Prostate gland (tissue), 2 donors: ENCODE measurements around the gene KLF13. TPM values are rescaled to one million over a fixed set of nuclear protein-coding genes. Genes with fewer than 3 reads are reported as not detected.
"Not testable (repeated sequence)": the region's sequence is repeated elsewhere in the genome, so short reads cannot be mapped to it uniquely, and the experiment has no call there.

ENCODE experiments used
- DNase-seq: peaks from one replicate; pipeline ENCODE4 v3.0.0-alpha.2; 2019; ENCODE audit warnings: low spot score
- H3K27ac ChIP-seq, 2 donors: fragments of 200-600 bp; sonication (generic); 2 replicates each; pipeline ENCODE4 v1.5.1; 2017 to 2019
- H3K27me3 ChIP-seq: fragments of 200-600 bp; sonication (generic); replicated peaks from 2 replicates; pipeline ENCODE4 v1.5.1; 2019; ENCODE audit not compliant: insufficient read depth
- H3K36me3 ChIP-seq, 2 donors: fragments of 200-600 bp; sonication (generic); 1 replicate in 1 of 2; 2 replicates in 1 of 2; pipeline versions ENCODE4 v1.5.1 to v1.8.1; 2017 to 2019
- H3K4me1 ChIP-seq: fragments of 200-600 bp; sonication (generic); replicated peaks from 2 replicates; pipeline ENCODE4 v1.5.1; 2019
- H3K4me3 ChIP-seq, 2 donors: fragments of 200-600 bp; sonication (generic); 2 replicates each; pipeline ENCODE4 v1.5.1; 2017 to 2019
- H3K9me3 ChIP-seq: fragments of 200-600 bp; sonication (generic); 2 replicates; pipeline ENCODE4 v1.5.1; 2017
- CTCF ChIP-seq, 4 experiments: fragments of 200-600 bp in 2 of 4; fragments of 450-650 bp in 2 of 4; sonication (generic) in 2 of 4; IDR thresholded peaks; 1 replicate in 3 of 4; 2 replicates in 1 of 4; pipeline ENCODE4 v1.5.1; 2016 to 2019; ENCODE audit warnings: antibody characterized with exemption in 4 of 4, mild to moderate bottlenecking in 2 of 4, moderate library complexity in 2 of 4
- POLR2A ChIP-seq: fragments of 450-650 bp; IDR thresholded peaks from one replicate; pipeline ENCODE4 v1.6.1; 2016; ENCODE audit warnings: antibody characterized with exemption, mild to moderate bottlenecking
- POLR2AphosphoS5 ChIP-seq: sonication (generic); formaldehyde crosslinking; IDR thresholded peaks from one replicate; pipeline ENCODE4 v1.6.1; 2017; ENCODE audit warnings: antibody characterized with exemption
- WGBS: methylation state at CpG from one replicate; pipeline ENCODE4 v1.1.5; 2018; 5-methylcytosine and 5-hydroxymethylcytosine counted together
- intact Hi-C: fragments of 100-400 bp; cut with DNase I; formaldehyde crosslinking; loops from one replicate; pipeline ENCODE4 v1.14.2; 2022
- total RNA-seq, 2 donors: library from RNA; depleted of rRNA; stranded (reverse); fragments of >200 nt; gene quantifications; one replicate each; pipeline ENCODE4 v1.1.0, GENCODE V29; 2016

KLF13 gene
- total RNA-seq, 2 donors from 2014 or later: 16.6 to 56.5 TPM

- DNase-seq: no peak
- H3K36me3 ChIP-seq: no peaks in the 10 kb centered on the region
- WGBS: 26% methylated on average over 14 of the region's 14 CpGs
- H3K27me3 ChIP-seq: no peaks in the 10 kb centered on the region
- TF ChIP-seq CTCF (IDR thresholded peaks at IDR 0.05) (no peak), POLR2A (no peak), POLR2AphosphoS5 (peak; percentile 76)
- H3K9me3 ChIP-seq: no peaks in the 10 kb centered on the region
- H3K27ac ChIP-seq: peak overlapping the region; percentile 75 to 76
- peaks cover 21% of the 10 kb centered on the region for H3K4me1 ChIP-seq
- H3K4me3 ChIP-seq: no peak overlapping the region
- intact Hi-C loops: no loop called here
Measured at GRCh38 chr15:31352911-31353811, 26.5 kb downstream of the KLF13 start.

DNA sequence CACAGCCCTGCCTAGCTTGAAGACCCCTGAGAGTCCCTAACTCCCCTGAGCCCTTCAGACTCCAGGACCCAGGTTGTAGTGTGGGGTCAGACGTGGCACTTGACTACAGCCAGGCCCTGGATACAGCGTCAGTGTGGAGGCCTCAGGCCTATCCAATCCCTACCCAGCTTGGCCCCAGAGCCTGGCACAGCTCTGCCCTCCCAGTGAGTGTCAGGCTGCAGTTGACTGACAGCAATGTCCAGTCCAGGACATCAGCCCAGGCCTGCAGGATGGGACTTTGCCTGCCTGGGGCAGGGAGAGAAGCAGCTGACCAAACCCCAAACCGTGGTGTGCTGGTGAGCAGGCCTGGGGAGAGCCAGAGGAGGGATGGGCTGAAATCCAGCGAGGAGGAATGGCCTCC is 27.3 kb downstream of the KLF13 start:
- TF ChIP-seq CTCF (IDR thresholded peaks at IDR 0.05) (no peak), POLR2AphosphoS5 (no peak)
- DNase-seq: no peak
- intact Hi-C loops: no loop called here
- Histone ChIP-seq H3K27ac (peak overlapping the region; percentile 75 to 76), H3K36me3 (no peaks in the 10 kb centered on the region), H3K27me3 (no peaks in the 10 kb centered on the region), H3K4me3 (no peak overlapping the region), H3K4me1 (peaks cover 21% of the 10 kb centered on the region), H3K9me3 (no peaks in the 10 kb centered on the region)
- WGBS: 33% methylated on average over 4 of the region's 4 CpGs

DNA sequence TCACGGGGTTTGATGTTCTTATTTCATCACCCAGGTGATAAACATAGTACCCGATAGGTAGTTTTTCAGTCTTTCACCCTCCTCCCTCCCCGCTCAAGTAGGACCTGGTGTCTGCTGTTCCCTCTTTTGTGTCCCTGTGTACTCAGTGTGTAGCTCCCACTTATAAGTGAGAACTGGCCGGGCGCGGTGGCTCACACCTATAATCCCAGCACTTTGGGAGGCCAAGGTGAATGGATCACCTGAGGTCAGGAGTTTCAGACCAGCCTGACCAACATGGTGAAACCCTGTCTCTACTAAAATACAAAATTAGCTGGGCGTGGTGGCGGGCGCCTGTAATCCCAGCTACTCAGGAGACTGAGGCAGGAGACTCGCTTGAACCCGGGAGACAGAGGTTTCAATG is 29.5 kb downstream of the KLF13 start:
- intact Hi-C loops, H3K27ac ChIP-seq: not testable (repeated sequence)
- H3K4me1 ChIP-seq: peaks cover 26% of the 10 kb centered on the region

GRCh38 chr15:31357148-31357547 is 30.5 kb downstream of the KLF13 start:
- H3K4me1 ChIP-seq: peaks cover 32% of the 10 kb centered on the region
- H3K27me3 ChIP-seq: no peaks in the 10 kb centered on the region
- no peak overlapping the region for H3K27ac ChIP-seq
- intact Hi-C loops: no loop called here
- no peaks in the 10 kb centered on the region for H3K36me3 ChIP-seq
- H3K4me3 ChIP-seq: no peak overlapping the region
- 73% methylated on average over 13 of the region's 13 CpGs for WGBS
- H3K9me3 ChIP-seq: no peaks in the 10 kb centered on the region
- TF ChIP-seq CTCF (IDR thresholded peaks at IDR 0.05) (no peak), POLR2AphosphoS5 (no peak), POLR2A (no peak)
- DNase-seq: no peak

More for the DNA sequence above, 29.5 kb downstream of the KLF13 start:
- not testable (repeated sequence) for H3K27me3 ChIP-seq, H3K9me3 ChIP-seq, H3K36me3 ChIP-seq, H3K4me3 ChIP-seq, DNase-seq
- 93% methylated on average over 11 of the region's 11 CpGs for WGBS

- intact Hi-C loops: no loop called here
- H3K27ac ChIP-seq: no peak overlapping the region
Measured at GRCh38 chr15:31358163-31358562, 31.5 kb downstream of the KLF13 start.

More at GRCh38 chr15:31358163-31358562, 31.5 kb downstream of the KLF13 start:
- Histone ChIP-seq H3K9me3 (no peaks in the 10 kb centered on the region), H3K27me3 (no peaks in the 10 kb centered on the region), H3K36me3 (no peaks in the 10 kb centered on the region), H3K4me3 (no peak overlapping the region), H3K4me1 (peaks cover 22% of the 10 kb centered on the region)
- WGBS: 83% methylated on average over 3 of the region's 3 CpGs
- TF ChIP-seq CTCF (IDR thresholded peaks at IDR 0.05) (no peak), POLR2AphosphoS5 (no peak), POLR2A (no peak)
- DNase-seq: no peak
